ENCODE results near the gene SDE2.

Gene SDE2

DNA sequence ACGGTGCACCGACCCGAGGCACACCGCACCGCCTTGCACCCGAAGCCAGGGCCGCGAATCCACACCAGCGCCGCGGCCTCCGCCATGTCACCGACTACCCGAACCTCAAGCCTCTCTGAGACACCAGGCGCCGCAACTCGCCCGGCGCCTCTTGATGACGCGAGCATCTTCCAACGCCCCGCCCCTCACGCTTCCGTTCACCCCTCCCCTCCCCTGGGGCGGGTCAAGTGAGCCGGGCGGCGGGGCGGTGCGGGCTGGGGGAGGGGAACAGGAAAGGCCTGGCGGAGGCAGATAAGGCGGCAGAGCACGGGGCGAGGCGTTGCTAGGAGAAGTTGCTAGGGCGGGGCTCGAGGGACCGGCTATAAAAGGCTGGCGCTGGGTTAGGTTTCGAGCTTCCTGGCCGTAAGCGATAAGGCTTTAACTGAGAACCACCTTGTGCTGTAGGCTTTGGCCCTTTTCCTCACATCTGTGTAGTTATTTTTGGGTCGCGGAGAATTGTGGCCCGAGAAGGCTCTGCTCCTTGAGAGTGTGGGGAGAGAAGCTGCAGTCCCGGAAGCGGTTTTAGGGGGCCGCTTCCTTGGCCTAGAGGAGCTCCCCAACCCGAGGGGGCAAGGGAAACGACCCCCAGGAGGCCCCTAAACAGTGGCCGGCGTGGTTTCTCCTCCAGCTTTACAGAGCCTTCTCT lies at the start of gene SDE2:
Gene SDE2, minus strand, starts transcription at position 117 of the 685 bp plus-strand sequence. Its CDS starts 31 bp downstream, at position 86.
- peak; percentile 98 to 99 for DNase-seq (ENCODE audit: low spot score in 2 of 2)
- Mint-ChIP-seq H3K4me1 (peaks cover 65% of the 10 kb centered on the region), H3K27ac (peak within 1 kb of the TSS; percentile 99), H3K9me3 (no peaks in the 10 kb centered on the region), H3K36me3 (peaks cover 55% of the 10 kb centered on the region), H3K4me3 (peak within 1 kb of the TSS; percentile 99)
- ATAC-seq: peak; percentile 95

DNA sequence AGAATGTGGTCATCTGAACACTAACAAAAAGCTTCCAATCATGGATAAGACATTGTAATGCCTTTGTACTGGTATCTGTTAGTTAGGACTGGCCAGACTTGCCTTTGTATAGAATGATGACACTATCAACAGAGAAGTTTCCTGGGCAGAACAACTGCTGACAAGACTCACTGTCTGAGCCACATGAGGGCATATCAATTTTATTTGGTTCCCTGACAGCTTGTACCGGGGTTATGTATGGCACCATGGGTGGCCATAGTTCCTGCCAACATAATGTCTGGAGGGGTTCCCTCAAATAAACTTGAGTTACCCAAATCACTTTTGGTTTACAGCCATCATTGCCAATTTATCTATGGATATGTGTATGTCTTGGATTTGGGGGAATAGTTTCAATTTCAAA lies 49.7 kb upstream of the SDE2 start:
- Mint-ChIP-seq H3K27ac (no peak overlapping the region), H3K9me3 (no peaks in the 10 kb centered on the region), H3K36me3 (no peaks in the 10 kb centered on the region), H3K4me1 (peaks cover 3% of the 10 kb centered on the region), H3K4me3 (no peak overlapping the region)
- DNase-seq (ENCODE audit: low spot score in 2 of 2) (no peak), ATAC-seq (no peak)

DNA sequence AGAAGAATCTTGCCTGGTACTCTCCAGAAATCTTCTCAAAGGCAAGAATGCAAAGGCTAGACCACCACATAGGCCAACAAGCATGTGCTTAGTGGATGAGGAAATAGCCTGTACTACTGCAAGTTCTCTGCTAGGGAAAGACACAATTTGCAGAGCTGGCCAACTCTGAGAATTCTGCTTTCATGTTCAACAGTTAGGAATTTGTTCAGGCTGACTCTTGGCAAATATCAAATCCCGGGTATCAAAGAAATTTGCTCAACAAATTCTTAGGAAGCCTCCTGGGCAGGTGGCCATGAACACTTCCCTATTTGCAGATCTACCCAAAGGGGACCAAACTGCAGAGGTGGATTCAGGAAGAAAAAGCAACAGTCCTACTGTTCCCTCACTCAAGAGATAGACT lies 48.4 kb upstream of the SDE2 start:
- Mint-ChIP-seq H3K9me3 (no peaks in the 10 kb centered on the region), H3K27ac (no peak overlapping the region), H3K4me1 (peaks cover 5% of the 10 kb centered on the region), H3K36me3 (no peaks in the 10 kb centered on the region), H3K4me3 (no peak overlapping the region)
- ATAC-seq: no peak
- DNase-seq (ENCODE audit: low spot score in 2 of 2): no peak

DNA sequence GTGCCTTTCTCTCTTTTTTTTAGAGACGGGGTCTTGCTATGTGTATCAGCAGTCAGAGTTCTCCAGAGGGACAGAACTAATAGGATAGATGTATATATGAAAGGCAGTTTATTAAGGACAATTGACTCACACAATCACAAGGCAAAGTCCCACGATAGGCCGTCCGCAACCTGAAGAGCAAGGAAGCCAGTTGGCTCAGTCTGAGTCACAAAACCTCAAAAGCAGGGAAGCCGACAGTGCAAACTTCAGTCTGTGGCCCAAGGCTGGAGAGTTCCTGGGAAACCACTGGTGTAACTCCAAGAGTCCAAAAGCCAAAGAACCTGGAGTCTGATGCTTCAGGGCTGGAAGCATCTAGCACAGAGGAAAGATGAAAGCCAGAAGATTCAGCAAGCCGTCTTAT lies 47.1 kb upstream of the SDE2 start:
- ATAC-seq (no peak), DNase-seq (ENCODE audit: low spot score in 2 of 2) (no peak)
- no peaks in the 10 kb centered on the region for H3K9me3 Mint-ChIP-seq
- H3K4me3 Mint-ChIP-seq: no peak overlapping the region
- H3K36me3 Mint-ChIP-seq: no peaks in the 10 kb centered on the region
- peaks cover 5% of the 10 kb centered on the region for H3K4me1 Mint-ChIP-seq
- H3K27ac Mint-ChIP-seq: no peak overlapping the region

DNA sequence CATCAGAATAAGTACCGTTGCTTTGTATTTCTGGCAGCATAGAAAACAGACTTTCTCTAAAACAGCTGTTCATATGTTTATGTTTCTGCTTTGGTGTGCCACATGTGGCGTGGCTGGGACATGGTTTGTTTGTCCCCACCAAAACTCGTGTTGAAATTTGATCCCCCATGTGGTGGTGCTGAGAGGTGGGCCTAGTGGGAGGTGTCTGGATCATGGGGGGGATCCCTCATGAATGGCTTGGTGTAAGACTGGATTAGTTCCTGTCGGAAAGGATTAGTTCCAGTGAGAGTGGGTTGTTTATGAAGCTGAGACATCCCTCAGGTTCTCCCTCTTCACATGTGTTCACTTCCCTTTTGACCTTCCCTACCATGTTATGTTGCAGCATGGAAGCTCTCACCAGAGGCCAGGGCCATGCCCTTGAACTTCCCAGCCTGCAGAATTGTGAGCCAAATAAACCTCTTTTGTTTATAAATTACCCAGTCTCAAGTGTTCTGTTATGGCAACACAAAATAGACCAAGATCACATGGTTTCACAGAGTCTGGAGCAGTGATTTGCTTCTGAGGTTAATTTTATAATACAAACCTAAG lies 45.5 kb upstream of the SDE2 start:
- no peak for ATAC-seq
- Mint-ChIP-seq H3K36me3 (no peaks in the 10 kb centered on the region), H3K27ac (no peak overlapping the region), H3K9me3 (no peaks in the 10 kb centered on the region), H3K4me1 (peaks cover 5% of the 10 kb centered on the region), H3K4me3 (no peak overlapping the region)
- no peak for DNase-seq (ENCODE audit: low spot score in 2 of 2)

DNA sequence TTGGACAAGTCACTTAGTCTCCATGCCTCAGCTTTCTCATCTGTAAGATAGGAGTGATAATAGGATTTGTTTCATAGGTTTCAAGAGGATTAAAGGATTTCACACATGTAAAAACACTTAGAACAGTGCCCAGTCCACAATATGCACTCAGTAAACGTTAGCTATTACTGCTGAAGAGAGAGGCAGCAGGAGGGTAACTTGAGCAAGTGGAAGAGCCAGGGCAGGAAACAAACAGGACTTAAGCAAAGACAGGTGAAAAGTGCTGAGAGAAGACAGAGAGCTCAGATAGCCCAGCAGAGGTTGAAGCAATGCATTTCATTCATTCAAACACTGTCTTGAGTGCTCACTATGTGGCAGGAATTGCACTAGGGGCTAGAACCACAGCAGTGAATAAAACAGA lies 42.3 kb upstream of the SDE2 start:
- DNase-seq (ENCODE audit: low spot score in 2 of 2) (no peak), ATAC-seq (no peak)
- H3K27ac Mint-ChIP-seq: no peak overlapping the region
- H3K4me1 Mint-ChIP-seq: peaks cover 5% of the 10 kb centered on the region
- no peaks in the 10 kb centered on the region for H3K36me3 Mint-ChIP-seq
- H3K9me3 Mint-ChIP-seq: no peaks in the 10 kb centered on the region
- H3K4me3 Mint-ChIP-seq: no peak overlapping the region

DNA sequence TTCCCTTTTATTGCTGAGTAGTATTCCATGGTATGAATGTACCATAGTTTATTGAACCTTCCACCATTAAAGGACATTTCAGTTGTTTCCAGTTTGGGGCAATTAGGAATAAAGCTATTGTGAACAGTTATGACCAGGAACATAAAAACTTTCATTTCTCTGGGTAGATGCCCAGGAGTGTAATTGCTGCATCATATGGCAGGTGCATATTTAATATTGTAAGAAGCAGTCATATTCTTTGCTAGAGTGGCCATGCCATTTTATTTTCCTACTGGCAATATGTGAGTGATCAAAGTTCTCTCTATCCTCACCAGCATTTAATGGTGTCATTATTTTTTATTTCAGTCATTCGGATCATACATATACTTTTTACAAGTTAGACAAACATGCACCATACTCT lies 39.5 kb upstream of the SDE2 start:
- H3K27ac Mint-ChIP-seq: no peak overlapping the region
- no peaks in the 10 kb centered on the region for H3K4me1 Mint-ChIP-seq
- no peaks in the 10 kb centered on the region for H3K9me3 Mint-ChIP-seq
- DNase-seq (ENCODE audit: low spot score in 2 of 2) (no peak), ATAC-seq (no peak)
- no peaks in the 10 kb centered on the region for H3K36me3 Mint-ChIP-seq
- no peak overlapping the region for H3K4me3 Mint-ChIP-seq

DNA sequence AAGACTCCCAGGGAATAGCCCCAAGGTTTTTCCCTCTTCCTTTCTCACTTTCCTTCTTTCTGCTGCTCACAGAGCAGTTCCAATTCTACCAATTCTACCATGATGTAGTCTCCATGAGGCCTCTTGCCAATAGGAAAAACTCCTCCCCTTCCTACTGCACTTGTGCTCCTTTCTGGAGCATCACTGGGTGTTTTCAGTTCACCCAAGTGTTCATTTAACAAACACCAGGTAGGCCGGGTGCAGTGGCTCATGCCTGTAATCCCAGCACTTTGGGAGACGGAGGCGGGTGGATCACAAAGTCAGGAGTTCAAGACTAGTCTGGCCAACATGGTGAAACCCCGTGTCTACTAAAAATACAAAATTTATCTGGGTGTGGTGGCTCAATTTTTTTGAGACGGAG lies 36.8 kb upstream of the SDE2 start:
- no peaks in the 10 kb centered on the region for H3K4me1 Mint-ChIP-seq
- H3K9me3 Mint-ChIP-seq: no peaks in the 10 kb centered on the region
- ATAC-seq (no peak), DNase-seq (ENCODE audit: low spot score in 2 of 2) (no peak)
- H3K4me3 Mint-ChIP-seq: no peak overlapping the region
- H3K36me3 Mint-ChIP-seq: no peaks in the 10 kb centered on the region
- H3K27ac Mint-ChIP-seq: no peak overlapping the region

DNA sequence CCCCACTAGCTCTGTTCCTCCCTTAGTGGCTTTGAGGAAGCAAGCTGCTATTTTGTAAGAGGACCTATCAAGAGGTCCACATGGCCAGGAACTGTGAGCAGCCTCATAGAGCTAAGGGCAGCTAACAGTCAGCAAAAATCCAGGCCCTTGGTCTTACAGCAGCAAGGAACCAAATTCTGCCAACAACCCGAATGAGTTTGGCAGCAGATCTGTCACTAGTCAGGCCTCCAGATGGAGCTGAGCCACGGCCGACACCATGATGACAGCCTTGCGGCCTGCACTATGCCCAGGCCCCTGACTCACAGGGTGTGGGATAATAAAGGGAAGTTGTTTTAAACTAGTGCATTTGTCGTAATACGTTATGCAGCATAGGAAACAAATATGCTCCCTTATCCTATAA lies 35.3 kb upstream of the SDE2 start:
- ATAC-seq (no peak), DNase-seq (ENCODE audit: low spot score in 2 of 2) (no peak)
- H3K4me3 Mint-ChIP-seq: no peak overlapping the region
- H3K36me3 Mint-ChIP-seq: no peaks in the 10 kb centered on the region
- no peaks in the 10 kb centered on the region for H3K9me3 Mint-ChIP-seq
- H3K4me1 Mint-ChIP-seq: no peaks in the 10 kb centered on the region
- H3K27ac Mint-ChIP-seq: no peak overlapping the region

DNA sequence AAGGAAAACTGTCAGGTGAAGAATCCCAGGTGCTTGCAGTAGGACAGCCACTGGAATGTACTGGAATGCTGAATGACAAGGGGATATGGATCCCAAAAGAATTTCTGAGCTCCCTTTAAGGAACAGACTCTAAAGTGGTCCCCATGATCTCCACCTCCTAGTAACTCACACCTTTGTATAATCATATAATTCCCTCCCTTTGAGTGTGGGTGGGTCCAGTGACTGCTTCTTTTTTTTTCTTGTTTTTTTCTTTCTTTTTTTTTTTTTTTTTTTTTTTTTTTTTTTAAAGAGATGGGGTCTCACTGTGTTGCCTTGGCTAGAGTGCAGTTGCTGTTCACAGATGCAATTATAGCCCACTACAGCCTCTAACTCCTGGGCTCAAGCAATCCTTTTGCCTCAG lies 34.8 kb upstream of the SDE2 start:
- Mint-ChIP-seq H3K9me3 (no peaks in the 10 kb centered on the region), H3K36me3 (no peaks in the 10 kb centered on the region), H3K27ac (no peak overlapping the region), H3K4me1 (no peaks in the 10 kb centered on the region), H3K4me3 (no peak overlapping the region)
- ATAC-seq (no peak), DNase-seq (ENCODE audit: low spot score in 2 of 2) (no peak)

DNA sequence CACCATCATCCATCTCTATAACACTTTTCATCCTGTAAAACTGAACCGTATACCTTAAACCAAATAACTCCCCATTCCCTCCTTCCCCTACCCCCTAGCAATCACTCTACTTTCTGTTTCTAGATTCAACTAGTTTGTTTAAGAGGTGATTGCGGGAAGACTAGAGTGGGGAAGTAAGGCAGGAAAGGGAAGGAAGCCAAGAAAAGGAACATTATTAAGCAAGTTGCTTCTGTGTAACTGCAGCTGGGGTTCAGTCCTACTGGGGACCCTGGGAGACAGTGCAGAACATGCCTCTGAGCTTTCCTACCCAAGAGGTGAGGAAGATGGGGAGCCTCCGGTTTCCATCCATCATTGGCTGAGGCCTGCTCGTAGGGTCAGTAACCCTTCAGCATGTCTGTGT lies 34.4 kb upstream of the SDE2 start:
- H3K27ac Mint-ChIP-seq: no peak overlapping the region
- DNase-seq (ENCODE audit: low spot score in 2 of 2) (no peak), ATAC-seq (no peak)
- H3K4me1 Mint-ChIP-seq: no peaks in the 10 kb centered on the region
- no peak overlapping the region for H3K4me3 Mint-ChIP-seq
- H3K9me3 Mint-ChIP-seq: no peaks in the 10 kb centered on the region
- H3K36me3 Mint-ChIP-seq: no peaks in the 10 kb centered on the region

DNA sequence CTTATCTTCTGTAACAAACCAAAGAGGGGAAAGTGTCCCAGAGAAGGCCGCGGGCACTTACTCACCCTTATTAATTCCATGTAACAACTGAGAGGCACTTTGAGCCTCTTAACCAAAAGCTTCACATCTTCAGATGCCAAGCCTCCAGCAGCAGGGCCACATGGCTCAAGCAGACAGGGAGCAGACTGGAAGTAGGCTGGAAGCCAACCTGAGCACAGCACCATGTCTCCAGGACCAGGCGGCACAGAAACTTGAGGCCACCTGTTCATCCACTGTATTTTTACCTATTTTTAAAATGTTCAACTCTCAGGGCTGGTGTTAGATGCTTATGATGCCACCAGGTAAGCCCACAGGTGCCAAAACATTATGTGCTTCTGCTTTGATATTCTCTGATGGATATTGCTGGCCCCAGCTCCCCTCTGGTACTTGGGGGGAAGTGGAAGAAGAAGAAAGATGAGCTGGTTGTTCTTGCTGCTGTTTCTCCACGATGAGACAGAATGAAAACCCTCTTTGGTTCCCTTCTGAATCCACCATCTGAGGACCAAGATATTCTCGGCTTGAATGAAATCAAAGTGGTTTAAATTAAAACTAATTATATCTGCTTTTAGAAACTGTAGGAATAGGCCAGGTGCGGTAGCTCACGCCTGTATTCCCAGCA lies 30.6 kb upstream of the SDE2 start:
- Mint-ChIP-seq H3K4me3 (no peak overlapping the region), H3K27ac (no peak overlapping the region), H3K4me1 (no peaks in the 10 kb centered on the region), H3K36me3 (no peaks in the 10 kb centered on the region), H3K9me3 (no peaks in the 10 kb centered on the region)
- DNase-seq (ENCODE audit: low spot score in 2 of 2) (no peak), ATAC-seq (no peak)

DNA sequence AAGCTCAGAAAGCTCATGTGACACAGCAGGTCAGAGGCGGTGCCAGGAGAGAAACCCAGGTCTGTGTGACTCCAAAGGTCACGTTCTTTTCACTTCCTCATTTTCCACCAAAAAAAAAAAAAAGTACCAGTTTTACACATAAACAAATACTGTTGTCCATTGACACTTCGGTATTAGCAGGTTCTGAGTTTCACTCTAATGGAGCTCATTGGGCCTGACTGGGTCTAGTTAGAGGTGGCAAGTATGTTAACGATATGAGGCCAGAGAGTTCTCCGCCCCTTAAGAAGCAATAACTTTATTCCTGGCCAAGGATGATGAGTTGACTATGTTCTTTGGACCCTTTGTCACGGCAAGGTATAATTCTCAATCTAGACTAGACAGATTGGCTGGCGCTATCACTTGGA lies 30.0 kb upstream of the SDE2 start:
- Mint-ChIP-seq H3K4me1 (no peaks in the 10 kb centered on the region), H3K4me3 (no peak overlapping the region), H3K36me3 (no peaks in the 10 kb centered on the region), H3K27ac (no peak overlapping the region), H3K9me3 (no peaks in the 10 kb centered on the region)
- ATAC-seq: no peak
- DNase-seq (ENCODE audit: low spot score in 2 of 2): no peak

DNA sequence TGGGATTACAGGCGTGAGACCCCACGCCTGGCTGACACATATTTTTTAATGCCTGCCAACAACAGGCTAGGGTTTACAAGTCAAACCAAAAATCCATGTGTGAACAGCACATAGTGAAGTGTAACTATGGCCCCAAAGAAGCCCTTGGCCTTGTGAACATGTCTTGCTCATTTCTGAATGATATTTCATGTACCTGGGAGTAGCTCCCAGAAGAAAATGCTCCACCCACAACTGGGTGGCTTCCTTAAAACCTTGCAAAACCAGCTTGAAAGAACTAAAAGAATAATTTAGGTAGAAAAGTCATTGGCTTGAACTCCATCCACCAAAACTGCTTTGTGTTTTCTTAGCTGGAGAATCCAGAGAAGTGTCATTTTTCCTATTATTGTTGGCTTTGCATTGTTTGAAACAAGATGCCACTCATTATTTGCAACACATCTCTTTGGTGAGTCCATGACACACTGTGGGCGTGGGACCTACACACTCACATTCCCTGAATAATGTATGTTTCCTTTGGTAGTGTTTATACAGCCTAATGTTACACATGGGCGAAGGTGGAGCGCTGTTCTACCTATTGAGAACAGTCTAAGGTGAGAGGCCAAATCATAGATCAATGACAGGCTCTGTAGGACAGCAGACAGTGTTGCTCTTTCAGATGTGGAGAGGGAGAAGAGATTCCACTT lies 28.5 kb upstream of the SDE2 start:
- ATAC-seq (no peak), DNase-seq (ENCODE audit: low spot score in 2 of 2) (no peak)
- no peaks in the 10 kb centered on the region for H3K9me3 Mint-ChIP-seq
- H3K27ac Mint-ChIP-seq: no peak overlapping the region
- H3K4me3 Mint-ChIP-seq: no peak overlapping the region
- no peaks in the 10 kb centered on the region for H3K36me3 Mint-ChIP-seq
- no peaks in the 10 kb centered on the region for H3K4me1 Mint-ChIP-seq

DNA sequence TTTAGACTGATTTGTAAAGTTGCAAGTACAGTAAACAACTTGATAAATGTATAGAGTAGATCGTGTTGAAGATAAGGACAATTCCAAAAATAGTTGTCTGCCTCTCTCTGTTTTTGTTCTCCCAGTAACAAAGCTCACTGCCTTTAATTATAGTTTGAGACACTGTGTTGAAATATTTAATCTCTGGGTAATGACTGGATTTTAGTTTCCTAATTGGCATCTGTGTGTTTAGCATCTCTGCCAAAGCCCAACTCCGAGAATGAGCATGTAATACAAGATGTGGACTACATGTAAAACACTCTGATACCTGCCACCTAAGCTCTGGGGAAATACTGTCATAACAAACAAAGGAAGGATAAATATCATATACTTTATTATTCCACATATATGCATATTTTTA lies 27.7 kb upstream of the SDE2 start:
- DNase-seq (ENCODE audit: low spot score in 2 of 2) (no peak), ATAC-seq (no peak)
- H3K36me3 Mint-ChIP-seq: no peaks in the 10 kb centered on the region
- no peaks in the 10 kb centered on the region for H3K9me3 Mint-ChIP-seq
- H3K27ac Mint-ChIP-seq: no peak overlapping the region
- no peak overlapping the region for H3K4me3 Mint-ChIP-seq
- H3K4me1 Mint-ChIP-seq: no peaks in the 10 kb centered on the region

DNA sequence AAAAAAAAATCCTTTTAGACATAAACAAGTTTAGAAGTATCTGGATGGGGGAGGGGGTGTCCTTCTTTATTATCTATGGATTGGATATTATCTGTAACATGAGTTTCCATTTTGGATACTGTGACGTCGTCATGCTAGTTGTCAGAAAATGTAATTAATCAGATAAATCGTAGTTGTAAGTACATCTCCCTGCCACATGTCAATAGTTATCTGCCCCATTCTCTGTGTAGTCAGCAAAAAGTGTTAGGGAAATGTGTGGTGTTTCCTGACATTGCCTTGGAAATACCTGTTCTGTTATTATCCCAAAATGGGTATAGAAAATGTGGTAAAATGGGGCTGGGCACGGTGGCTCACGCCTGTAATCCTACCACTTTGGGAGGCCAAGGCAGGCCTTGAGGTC lies 24.6 kb upstream of the SDE2 start:
- Mint-ChIP-seq H3K4me3 (no peak overlapping the region), H3K9me3 (no peaks in the 10 kb centered on the region), H3K4me1 (no peaks in the 10 kb centered on the region), H3K27ac (no peak overlapping the region), H3K36me3 (no peaks in the 10 kb centered on the region)
- ATAC-seq (no peak), DNase-seq (ENCODE audit: low spot score in 2 of 2) (no peak)
